NCI-H1930 (cell line): Measurements from ENCODE around the gene FGF14.

Experiments
- DNase-seq, 2 experiments: peaks; one replicate each; lab custom pipeline; 2025; lab: John Stamatoyannopoulos, UW

The FGF14 gene

DNA sequence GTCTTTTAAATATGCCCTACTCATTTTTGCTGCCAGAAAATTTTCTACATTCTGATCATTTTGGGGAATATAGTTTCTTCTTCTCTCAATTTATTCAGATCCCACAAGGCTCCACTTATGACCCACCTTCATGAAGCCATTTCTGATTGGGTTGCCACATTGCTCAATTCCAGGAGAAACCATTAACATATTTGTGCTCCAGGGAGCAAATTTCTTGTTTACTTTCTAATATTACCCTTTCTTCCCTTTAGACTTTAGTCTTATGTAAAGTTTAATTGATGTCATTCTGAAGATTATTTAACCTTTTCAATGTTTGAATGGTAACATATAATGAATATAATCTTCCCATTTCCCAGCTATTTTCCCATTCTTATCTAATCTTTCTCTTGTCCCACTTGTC is 617.5 kb downstream of the FGF14 start:
- no peak for DNase-seq

DNA sequence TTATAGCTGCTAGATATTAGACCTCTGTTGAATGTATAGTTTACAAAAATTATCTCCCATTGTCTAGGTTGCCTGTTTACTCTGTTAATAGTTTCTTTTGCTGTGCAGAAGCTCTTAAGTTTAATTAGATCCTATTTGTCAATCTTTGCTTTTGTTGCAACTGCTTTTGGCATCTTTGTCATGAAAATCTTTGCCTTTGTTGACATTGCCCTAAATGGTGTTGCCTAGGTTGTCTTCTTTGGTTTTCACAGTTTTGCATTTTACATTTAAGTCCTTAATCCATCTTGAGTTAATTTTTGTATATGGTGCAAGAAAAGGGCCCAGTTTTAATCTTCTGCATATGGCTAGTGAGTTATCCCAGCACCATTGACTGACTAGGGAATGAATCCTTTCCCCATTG is 618.3 kb downstream of the FGF14 start:
- DNase-seq, result no peak

DNA sequence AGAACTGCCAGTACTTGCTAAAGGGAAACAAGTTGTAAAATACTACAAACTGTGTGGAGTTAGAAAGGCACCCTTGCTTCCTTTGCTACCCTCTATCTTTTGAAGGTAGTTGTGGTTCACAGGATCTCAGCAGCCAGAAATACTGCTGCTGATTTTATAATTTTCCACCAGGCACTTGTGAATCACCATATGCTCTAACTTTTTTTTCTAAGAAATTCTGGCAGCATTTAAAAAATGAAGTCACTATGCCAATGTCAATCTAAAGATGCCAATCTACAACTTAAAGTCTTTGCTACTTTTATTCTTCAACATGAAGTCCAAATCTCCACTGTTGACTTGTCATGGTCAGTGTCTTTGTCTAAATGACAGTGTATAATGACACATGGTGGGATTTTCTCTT is 621.6 kb downstream of the FGF14 start:
- DNase-seq, result no peak

DNA sequence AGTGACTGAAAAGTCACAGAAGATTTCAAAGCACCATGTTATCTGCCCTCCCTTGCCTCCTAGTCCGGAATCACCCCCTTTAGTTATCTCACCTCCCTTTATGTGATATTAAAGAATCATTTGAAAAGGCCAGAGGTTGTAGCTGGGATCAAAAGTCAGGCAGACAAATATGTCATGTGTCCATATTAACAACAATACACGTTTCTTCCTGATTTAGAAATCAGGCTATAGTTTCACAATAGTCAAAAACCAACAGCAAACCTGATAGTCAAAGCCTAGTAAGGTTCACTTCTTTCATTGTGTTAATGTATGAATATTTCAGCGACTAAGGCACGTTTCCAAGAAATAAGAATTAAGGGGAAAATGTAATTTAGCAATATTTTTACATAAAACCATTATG is 622.7 kb downstream of the FGF14 start:
- DNase-seq, result no peak

DNA sequence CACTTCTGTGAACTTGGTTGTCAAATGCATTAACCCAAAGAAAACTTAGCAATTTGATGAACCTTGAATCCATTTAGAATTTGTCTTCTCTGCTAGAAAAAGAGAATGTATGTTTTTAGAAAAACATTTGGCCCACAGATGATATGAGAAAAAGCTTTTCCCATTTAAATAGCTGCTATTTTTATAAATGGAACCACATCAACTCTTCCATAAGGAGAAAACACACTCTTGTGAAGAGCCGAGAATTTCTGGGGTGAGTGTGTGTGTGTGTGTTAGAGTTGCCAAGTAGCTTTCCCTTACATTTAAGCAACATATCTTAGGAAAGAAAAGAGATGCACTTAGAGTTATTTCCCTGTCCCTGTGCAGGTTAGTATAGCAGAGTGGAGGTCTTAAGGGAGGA is 626.6 kb downstream of the FGF14 start:
- no peak for DNase-seq

DNA sequence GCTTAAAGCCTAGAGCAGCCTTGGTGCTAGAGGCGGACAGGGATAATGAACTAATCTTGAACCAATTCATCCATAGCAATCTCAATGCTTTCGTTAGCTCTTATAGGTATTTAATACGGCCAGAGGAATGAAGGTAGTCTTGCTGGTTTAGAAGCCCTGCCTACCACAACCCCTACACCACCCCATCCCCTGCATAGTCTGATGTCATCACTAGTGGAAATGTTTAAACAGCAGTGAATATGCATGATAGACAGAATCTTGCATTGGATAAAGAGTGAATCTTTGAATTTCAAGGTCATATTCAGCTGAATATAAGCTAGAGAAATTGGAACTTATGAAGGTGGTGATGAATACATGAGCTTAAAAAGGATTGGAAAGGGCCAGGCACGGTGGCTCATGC is 627.5 kb downstream of the FGF14 start:
- no peak for DNase-seq

DNA sequence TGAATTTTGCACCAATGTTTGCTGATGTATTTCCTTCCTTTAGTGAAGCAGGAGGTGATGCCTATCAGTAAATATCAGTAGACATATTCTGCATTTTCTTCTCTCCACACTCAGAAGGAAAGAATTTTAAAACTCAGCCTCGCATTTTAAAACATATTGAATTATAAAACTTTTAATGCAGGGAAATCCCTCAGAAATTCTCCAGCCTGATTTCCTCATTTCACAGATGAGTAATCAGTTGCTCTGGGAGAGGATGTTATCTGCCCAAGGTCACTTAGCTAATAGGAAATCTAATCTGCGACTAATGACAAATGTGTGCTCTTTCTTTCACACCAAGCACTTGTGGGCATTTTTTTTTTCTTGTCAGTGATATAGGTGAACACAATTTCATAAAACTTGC is 628.8 kb downstream of the FGF14 start:
- DNase-seq, result no peak

DNA sequence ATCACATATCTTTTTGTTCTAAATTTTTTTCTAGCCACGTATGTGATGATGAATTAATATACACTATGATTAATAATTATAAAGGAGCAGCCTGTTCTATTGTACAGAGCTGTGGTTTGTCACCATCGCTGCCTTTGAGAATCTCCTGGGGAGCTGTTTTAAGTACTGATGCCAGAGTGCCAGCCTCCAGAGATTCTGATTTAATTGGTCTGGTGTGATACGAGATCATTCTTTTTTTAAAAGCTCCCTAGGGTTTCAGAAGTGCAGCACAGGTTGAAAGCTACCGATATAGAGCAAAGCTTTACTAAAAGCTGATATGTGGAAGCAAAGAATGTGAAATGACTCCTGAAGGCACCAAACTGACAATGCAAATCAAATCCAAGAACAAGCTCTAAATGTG is 634.7 kb downstream of the FGF14 start:
- DNase-seq, result no peak

DNA sequence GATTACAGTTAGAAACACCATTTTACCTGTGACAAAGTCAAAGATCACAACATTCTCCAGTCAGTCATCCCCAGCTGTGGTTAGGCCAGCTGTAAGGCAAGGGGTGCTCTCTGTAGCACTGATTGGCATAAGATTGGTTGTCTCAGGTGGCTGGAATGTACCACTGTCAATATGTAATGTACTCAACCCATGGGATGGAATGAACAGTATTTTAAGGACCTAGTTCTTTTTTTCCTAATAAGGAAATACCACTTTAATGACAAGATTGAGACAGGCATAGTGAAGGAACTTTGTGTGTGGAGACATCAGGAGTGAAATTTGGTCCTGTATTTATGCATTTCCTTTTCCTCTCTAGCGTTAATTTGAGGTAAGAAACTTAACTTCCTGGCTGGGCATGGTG is 638.7 kb downstream of the FGF14 start:
- no peak for DNase-seq

DNA sequence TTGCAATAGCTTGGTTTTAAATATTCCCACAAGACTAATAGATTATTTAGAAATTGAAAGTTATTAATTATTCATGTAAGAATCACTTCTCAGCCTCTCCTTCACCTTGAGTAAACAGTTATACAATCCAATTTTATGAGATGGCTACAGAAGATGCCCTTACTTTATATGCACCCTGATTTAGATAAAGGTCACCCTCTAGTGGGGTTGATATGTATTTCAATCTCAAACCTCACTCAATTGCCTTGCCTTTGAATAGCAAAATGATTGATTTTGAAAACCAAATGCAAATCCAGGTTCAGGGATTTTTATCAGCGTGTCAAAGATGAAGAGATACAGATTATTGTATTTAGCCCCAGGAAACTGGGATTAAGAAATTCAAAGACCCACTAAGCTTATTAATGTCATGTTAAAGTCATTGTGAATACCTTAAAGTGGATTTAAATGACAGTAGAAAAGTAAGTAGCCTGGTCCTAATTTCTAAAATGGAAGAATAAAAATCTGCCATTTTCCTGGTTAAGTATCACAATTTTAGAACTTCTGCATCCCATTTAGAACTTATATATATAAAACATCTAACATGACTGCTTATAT is 644.3 kb downstream of the FGF14 start:
- DNase-seq, result peak in 1 of 2 experiments; percentile 36

DNA sequence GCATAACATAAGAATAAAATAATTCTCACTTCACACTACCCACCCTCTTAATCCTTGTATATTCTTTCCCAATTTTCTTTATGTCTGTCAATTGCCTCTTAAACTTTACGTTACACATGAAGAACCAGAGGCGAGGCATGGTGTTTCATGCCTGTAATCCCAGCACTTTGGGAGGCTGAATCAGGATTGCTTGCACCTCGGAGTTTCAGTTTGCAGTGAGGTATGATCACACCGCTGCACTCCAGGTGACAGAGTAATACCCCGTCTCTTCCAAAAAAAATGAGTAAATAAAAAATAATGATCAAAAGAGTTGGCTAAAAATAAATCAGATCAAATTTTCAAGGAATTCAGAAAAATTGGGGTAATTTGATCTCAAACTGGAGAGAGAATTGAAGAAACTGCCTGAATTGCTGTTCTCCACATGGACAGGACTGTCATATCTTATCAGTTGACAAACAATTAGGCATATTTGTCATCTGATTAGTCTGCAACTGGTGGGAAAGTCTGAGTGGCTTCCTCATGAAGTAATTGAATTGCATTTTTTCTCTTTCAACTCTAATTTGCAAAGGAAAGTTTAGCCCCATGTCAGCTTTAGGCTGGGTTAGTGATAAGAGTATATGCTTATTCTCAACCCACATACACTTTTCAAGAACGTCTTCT is 646.5 kb downstream of the FGF14 start:
- DNase-seq, result no peak

DNA sequence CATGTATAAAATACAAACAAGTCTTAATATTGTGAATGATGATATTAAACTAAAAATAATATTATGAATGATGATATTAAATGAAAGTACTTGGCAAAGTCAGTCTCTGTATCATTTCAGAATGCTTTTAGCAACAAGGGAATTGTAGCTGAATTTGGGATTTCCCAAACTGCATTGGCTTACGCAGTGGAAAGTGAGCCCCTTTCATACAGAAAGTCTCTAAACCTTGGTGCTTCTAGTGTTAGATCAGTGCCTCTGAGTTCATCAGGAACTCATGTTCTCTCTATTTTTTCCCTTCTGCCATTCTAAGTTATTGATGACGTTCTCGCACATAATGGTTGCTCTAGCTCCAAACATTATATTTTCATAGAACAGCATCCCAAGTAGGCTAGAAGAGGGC is 649.4 kb downstream of the FGF14 start:
- no peak for DNase-seq

DNA sequence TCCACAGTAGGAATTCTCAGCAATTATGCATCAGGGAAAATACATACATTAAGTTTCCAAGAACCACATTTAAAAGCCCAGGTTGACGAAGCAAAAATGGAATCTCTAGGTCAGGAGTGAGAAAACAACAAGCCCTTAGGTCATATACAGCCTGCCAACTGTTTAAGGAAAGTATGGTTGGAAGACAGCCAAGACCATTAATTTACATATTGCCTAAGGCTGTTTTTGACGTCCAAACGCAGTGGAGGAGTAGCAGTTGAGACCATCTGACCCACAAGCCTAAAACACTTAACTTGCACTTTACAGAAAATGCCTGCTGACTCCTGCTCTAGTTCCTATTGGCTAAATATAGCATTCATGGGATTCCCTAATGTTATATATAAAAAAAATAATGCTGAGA is 650.4 kb downstream of the FGF14 start:
- DNase-seq, result peak in 1 of 2 experiments; percentile 15

DNA sequence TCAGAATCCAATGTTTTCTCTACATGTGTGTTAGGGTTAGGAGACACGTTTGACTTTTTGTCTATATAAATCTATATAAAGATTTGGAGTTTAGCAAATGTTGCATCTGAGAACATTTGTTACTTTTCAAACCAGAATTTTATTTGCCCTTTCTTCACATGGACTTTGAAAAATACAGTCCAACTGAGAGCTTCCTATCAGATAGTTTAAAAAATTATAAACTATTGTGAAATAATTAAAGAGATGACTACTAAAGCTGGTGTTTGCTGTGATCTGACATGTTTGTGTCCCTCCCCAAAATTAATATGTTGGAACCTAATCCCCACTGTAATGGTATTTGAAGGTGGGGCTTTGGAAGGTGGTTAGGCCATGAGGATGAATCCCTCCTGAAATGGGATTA is 652.3 kb downstream of the FGF14 start:
- no peak for DNase-seq

DNA sequence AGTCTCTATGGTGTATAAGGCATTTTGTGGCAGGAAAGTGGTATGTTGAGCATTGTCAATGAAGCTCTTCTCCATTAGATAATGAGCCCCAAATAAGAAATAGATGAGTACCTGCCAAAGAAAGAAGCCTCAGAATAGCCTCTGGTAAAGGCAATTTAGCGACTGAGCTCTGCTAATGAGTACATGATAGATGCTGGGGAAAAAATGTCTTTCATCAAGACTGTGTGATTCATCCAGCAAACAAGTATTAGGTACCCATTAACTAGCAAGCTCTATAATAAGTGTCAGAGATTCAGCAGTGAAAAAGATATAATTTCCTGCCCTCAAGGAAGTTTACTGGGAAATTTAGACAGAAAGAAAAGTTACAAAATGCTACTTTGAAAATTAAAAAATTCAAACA is 654.8 kb downstream of the FGF14 start:
- peak in 1 of 2 experiments; percentile 21 for DNase-seq

DNA sequence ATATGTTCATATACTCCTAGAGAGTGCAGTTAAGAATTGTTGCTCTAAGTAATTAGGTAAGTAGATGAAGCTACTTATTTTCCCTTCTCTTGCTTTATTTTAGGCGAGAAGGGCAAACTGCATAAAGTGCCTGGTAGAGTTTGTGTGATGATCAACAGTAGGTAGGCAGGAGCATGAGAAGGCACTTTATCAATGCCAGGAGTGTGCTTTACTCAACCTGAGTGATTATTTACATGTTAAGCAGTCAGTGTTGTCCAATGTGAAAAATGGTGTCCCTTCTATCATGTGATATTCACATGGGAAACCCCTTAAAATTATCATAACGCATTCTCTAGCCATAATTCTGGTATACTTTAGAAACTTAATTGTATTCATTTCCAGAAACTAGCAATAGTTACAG is 655.3 kb downstream of the FGF14 start:
- no peak for DNase-seq

DNA sequence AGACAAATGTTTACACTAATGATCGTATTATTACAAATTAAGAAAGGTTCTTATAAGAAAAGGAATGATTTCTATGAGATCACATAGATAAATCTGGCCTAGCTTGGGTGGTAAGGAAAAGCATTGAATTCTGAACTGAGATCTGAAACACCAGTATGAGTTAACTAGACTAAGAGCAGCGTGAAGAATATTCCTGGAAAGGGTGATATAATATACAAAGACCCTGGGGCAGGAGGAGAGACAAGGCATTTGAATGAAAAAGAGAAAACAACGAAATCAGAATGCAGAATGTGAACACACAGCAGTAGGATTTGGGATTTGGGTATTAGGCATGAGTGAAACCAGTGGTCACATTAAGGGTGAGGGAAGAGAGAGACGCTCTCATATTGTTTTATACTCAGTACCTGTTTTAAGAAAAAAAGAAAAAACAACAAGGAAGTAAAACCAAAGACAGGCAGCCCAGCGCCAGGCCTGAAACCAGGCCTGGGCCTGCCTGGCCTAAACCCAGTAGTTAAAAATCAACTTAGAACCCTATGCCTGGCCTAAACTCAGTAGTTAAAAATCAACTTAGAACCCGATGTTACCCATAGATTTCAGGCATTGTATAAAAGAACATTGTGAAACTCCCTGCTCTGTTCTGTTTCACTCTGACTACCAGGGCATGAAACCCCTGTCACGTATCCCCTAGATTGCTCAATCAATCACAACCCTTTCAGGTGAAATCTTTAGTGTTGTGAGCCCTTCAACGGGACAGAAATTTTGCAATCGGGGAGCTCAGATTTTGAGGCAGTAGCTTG is 662.3 kb downstream of the FGF14 start:
- no peak for DNase-seq

DNA sequence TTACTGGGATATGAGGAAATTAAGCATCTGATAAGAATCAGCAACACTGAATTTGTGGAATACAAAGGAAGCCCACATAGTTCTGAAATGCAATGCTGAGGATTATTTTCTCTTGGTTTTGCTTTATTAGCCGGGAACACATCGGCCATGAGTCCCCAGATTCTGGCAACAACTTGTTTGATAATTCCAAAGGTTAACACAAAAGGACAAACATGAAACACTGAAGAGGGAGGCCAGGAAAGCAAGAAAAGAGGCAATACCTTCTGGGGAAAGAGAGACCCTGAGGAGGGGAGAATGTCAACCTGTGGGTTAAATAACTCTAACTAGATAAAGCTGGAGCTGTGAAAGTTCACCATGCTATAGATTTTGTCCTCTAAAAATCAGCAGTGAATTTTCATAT is 663.5 kb downstream of the FGF14 start:
- DNase-seq, result no peak

DNA sequence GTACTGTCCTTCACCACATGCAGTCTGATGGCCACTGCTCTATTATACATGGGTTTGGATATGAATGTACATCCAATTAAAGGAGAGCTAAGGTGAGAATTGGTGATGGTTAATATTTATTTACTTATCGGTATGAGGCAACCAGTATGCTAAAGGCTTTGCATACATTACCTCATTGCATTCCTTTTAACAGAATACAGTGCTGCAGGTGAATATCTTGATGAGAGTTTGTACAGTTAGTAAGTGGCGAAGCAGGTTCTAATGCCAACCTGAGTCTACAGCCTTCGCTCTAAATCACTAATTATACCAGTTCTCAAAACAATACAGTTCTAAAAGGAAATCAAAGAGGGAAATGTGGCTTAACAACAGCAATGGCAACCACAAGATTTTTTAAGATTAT is 665.3 kb downstream of the FGF14 start:
- DNase-seq, result no peak

DNA sequence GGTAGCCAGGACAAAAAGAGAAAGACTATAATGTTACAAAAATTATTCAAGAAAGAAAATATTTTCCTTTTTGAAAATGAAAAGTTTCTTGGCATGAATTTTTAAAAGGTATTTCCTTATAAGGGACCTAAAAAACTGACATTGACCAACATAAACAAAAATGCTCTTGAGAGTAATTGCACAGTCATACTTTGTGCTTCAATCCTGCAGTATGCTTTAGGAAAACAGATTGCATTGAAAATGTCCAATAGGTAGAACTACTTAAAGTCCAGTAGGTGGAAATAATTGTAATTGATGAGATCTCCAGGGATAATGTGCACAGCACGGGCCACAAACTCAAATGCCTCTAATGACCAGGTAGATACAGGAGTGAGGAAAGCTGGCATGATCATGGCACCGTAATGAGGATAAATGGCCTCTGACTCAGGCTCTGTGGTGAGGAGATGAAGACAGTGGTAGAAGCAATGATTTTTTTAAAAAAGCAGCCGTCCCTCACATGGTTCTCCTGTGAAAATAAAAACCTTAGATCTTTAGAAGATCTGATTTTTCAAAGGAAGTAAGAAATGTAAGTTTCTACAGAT is 671.3 kb downstream of the FGF14 start:
- peak; percentile 54 to 58 for DNase-seq

DNA sequence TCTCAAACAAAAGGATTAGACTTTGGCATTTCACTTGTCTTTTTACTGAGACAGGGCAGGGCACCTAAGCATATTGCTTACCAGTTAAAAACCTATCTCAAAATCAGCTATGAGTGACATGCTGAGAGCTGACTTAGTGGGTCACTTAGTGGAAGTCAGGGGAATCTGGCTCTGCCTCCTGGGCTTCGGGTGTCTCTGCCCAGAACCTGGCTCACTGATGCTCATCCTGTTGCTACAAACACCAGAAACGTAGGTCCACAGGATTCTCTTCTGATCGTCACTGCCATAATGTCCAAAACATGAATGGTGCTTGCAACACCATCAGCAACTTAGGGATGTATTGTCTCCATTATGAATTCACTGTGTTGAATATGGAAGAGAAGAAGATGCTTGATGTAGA is 673.2 kb downstream of the FGF14 start:
- DNase-seq, result no peak

DNA sequence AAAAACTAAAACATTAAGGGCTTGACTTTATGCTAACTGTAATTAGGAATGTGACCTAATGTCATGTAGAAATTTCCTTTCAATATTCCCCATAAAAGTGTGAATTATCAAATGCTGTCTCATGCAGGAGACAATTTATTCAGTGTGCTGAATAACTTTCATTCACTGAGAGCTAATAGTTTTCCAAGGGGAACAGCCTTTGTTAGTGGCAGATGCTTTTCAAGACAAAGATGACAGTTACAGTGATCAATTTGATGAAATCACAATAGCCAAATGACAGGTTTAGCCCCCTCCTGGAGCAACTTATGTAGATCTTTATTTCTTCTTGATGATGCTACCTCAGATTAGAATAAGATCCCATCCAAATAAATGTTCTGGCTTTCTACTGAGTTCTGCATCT is 673.8 kb downstream of the FGF14 start:
- peak in 1 of 2 experiments; percentile 22 for DNase-seq

DNA sequence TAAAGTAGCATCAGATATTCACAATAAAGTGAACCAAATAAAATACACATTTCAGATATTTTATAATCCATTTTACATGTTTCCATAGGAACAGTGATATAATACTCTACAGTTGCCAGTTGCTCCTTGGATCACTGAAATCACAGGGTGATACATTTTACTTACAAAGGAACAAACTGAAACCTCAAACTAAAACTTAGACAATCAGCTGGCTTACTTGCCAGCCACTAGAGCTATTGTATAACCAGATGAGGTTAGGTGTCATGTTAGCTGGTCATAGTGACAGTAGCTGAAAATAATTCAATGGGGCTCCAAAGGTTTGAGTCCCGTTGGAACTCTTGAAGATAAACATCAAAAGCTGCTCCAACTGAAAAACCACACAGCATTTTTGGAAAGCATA is 674.7 kb downstream of the FGF14 start:
- no peak for DNase-seq
